ENCODE measurements around the gene MYLK3.
A peak's percentile ranks its signal among the peaks of the same experiment; 100 is the strongest.

The MYLK3 gene

DNA sequence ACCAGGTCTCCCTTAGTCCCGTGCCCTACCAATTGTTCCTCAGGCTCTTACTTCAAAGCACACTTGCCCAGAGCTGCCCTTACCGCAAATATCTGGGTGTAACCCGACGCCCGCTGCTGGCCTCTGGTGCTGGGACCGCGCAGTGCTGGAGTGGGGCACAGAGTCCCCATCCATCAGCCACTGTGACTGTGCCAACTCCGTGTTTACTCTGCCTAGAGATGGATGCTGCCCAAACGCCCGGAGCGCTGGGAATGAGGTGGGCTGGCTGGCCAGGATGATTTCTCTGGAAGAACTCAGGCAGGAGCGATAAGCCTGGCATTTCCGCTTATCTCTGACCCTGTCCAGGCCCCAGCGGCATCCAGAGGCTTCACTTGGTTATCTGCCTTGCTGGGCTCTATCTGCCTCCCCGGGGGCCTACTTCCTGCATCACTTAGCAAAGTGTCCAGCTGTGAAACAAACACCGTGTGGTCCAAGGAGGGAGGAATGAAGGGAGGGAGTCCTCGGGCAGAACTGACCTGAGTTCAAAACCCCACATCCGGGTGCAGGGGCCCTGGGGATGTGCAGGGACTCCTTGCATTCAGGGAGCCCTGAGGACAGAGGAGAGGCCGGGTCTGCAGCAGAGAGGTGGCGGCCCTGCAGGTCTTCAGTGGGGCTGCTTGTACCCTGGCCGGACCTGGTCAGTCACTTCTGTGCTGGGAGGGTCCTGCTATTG is 9.4 kb upstream of the MYLK3 start:
- DNase-seq (ENCODE audit: low read depth) = no peak

DNA sequence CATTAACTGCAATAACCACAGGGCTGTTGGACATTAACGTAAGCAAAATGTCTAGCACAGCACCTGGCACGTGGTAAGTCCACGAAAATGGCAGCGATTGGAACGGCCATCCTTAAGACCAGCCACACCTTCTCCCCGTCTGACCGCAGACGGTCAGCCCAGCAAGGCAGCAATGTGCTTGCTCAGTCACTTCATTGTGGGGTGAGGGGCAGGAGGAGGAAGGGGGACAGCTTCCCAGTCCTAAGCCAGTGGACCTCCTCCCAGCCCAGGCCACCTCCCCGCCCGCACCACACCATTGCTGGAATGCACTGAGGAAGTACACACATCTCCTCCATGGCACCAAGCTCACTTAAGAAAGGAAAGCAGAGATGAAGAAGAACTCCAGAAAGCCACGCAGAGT is 8.6 kb upstream of the MYLK3 start:
- no peak for DNase-seq (ENCODE audit: low read depth)

DNA sequence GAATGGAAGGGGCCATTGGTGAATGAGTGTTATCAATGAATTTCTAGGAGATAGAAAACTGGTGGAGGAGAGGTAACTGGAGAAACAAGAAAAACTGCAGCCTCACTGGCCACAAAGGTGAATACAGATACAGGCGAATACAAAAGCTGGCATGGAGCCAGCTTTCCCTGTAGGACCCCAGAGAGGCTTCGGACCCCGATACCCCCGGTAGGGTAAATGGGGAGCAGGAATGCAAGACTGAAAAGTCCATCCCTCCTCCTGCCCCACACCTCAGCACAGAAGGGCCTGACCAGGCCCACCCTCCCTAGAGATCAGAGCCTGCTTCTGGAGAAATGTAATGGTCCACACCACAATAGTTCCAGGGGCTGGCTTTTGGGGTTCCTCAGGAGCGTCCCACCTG is 4.9 kb upstream of the MYLK3 start:
- DNase-seq (ENCODE audit: low read depth) = no peak

DNA sequence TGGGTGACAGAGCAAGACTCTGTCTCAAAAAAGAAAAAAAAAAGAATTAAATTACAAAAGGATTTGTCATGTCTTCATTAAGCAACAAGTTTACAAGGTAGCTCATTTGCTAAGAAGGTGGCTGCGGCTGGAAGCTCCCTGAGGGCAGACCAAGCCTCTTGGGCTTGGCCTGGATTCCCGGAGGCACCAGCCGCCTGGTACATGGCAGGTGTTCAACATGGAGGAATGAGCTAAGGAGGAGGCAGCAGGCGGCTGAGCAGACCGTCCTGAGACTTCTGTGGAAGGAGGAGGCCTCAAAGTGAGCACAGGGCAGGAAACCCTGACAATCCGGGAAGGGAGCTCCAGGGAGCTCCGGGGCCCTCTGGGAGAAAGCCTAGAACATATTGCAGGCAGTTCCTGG is 3.2 kb upstream of the MYLK3 start:
- DNase-seq (ENCODE audit: low read depth) = no peak

DNA sequence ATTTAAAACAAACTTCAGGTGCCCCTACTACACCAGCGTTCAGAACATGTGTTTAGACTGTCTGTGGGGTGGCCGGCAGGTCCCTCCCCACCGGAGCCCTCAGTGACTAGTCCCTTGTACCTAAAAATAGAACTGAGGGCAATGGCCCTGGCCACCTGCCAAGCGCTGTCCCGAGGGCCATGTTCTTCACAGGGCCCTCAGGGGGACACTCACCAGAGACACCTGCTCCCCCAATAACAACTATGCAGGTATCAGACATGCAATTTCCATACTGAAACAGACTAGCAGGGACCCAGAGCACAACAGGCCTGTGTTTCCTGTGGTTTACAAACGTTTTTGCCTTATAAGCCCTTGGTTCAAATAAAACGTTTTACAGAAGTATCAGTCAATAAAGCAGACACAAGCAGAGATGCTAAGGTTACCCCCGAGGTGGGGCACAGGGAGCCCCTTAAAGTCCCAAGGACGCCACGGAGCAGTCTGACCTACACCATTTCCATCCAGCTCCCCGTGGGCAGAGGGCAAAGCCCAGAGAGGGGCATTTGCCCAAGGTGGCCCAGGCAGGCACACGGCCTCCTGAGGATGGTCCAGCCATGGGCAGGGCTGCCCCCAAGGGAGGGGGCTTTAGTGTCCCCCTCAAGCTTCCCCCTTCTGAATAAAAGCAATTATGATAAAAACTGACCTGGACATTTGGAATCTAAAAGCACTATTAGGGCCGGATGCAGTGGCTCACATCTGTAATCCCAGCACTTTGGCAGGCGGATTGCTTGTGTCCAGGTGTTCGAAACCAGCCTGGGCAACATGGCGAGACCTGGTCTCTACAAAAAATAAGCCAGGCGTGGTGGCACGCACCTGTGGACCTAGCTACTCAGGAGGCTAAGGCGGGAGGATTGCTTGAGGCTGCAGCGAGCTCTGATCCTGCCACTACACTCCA is 896 bp upstream of the MYLK3 start:
- DNase-seq (ENCODE audit: low read depth) = no peak

DNA sequence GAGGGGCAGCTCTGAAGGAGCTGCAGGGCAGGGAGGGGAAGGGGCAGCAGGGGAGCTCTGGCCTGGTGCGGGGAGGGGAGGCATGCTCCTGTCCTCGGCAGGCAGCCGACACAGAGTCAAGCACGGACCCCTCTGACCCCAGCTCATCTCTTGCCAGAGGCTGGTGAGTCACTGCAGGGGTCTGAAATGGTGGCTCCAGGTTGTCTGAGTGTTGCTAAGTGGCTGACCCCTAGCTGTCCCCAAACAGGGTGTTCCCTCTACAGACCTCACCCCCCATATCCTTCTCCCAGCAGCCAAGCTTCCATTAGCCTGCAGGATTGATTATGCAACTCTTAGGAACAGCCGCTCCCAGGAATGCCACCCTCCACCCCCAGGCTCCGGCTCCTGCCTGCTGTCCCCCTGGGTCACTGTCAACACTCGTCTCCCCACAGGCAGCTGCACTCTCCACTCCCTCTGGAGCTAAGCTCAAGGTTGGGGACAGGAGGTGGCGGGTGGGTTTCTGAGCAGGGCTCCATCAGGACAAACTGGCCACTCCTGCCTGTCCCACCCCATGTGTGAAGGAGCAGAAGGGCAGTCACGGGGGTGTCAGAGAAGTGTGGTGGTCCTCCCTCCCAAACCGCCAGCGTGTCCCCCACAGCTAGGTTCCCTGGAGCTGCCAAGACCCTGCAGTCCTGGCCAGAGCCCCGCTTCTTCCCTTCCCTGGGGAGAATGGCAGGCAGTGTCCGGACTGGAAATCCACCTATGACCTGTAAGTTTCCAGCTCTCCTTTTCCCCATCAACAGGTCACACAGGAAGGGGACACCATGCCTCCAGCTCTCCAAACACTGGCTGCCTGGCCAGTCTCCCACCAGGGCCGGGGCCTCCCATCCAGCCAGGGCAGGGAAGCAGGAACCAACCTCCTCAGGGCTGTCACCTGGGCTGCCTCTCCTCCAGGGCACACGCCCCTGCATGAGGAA is 1.0 kb downstream of the MYLK3 start:
- DNase-seq (ENCODE audit: low read depth) = no peak

DNA sequence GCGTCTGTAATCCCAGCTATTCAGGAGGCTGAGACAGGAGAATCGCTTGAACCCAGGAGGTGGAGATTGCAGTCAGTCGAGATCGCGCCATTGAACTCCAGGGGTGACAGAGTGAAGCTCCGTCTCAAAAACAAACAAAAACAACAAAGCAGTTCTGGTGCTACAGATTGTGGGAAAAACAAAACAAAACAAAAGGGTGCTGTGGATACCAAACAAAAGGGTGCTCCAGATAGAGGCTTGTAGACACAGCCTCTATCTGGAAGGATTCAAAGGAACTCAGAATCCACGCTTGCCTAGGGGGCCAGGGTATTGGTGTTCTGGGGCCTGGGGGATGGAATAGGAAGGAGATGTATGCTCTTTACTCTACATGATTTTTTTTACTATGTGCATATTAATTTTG is 2.5 kb downstream of the MYLK3 start:
- no peak for DNase-seq (ENCODE audit: low read depth)

DNA sequence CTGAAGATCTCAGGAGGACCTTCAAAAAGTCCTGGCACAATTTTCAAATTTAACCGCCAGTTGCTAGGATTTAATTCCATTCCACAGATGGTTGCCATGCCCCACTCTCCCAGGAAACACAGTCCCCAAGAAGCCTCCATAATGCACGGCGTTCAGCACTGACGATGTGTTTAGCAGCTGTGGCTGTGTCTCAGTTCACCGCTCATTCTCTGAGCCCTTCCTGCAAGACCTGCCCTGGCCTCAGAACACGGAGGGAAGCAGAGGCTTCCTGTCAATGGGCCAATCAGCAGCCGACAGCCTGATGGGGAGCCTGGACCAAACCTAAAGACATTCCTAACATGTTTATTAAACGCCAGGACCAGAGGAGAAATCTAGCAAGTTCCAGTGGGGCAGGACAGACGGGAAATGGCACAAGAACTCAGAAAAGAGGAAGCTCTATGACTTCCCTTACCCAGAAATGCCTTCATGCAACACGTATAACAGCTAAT is 4.9 kb downstream of the MYLK3 start:
- DNase-seq (ENCODE audit: low read depth) = peak; percentile 4

DNA sequence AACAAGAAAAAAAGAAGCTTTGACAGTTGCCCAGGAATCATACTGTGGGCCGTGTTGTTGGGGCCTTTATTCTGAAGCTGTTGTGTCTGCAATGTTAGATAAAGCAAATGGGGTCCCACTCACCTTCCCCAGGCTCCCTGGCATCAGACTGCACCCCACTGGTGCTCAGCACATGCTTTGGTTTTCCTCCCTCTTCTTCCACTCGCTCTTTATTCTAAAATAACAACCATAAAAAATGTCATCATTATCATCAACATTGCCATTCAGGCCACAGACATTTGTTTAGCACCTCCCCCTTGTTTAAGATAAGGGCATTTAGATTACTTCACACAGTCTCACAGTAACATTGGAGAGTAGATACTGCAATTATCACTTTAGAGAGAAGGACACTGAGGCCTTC is 8.2 kb downstream of the MYLK3 start:
- DNase-seq (ENCODE audit: low read depth) = no peak

DNA sequence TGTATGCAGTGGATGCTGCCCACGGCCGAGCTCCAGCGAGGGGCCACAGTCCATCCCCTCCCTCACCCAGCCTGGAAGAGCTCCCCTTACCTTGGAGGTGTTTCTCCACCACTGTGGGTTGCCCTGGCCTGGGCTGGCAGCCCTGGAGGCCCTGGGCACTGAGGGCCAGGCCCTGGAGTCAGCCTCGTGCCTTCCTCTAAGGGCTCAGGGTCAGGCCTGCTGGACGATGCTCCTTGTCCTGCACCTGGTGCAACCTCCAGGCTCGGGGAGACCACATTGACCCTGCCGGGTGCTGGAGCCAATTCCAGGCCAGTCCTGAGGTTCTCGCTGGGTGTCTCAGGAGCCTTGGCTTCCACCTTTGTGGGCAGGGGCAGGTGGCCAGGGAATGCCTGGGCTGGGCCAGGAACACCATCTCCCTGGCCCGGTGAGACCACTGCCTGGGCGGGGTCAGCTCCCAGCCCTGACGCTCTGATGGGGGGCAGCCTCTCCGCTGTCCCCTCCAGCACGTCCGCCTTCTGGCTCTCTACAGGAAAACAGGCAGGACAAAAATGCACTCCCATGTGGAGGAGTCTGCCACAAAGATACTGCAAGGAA is 10.4 kb downstream of the MYLK3 start:
- DNase-seq (ENCODE audit: low read depth) = no peak

DNA sequence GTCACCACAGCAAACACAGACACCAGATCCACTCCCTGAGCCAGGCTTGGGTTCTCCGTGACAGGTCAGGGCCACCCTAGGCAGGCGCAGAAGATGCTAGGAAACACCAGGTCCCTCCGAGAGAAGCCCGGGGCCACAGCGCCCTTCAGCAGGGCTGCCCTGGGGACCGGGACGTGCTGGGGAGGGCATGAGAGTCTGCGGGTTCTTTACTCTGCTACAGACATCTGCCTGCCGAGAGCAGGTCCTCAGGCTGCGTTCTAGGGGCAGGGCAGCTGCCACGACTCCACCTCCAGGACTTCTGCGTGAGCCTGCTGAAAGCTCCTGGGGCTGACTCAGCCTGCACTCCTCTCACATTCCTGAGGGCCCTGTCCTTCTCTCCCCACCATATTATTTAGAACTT is 11.4 kb downstream of the MYLK3 start:
- no peak for DNase-seq (ENCODE audit: low read depth)

DNA sequence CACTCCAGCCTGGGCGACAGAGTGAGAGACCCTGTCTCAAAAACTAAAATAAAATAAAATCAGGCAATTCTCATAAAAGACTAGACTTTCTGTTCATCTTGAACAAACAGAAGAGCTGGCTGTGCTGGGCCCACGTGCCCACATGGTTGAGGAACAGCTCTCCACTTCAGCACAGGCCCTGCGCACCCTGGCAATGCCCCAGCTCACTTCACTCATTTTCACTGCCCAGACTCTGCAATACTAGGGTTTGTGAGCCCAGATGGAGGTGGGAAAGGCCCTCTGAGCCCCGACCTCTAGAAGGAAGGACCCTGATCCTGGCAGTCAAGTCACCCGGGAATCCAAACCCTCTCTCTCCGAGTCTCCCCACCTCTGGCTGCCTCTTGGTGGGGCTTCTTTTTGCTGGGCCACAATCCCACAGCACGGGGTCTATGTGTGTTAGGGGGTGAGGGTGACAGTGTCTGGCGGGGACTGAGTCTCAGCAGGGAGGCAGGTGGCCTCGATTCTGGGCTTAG is 14.8 kb downstream of the MYLK3 start:
- no peak for DNase-seq (ENCODE audit: low read depth)

DNA sequence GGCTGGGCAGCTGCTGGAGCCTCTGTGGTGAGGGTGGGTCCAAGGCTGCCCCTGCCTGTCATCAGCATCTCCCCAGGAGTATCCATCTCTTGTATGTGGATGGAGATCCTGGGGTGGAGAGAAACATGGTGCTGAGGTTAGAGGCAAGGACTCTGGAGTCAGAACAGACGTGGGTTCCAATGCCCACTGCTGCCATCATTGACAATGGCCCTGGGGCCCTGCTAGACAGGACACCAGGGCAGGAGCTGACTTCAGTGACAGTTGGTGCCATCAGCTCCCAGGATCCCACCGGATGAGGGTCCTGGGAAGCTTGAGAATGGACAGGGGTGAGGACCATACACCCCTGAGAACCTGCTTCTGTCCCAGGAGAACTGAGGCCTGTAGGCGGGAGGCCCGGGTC is 15.6 kb downstream of the MYLK3 start:
- no peak for DNase-seq (ENCODE audit: low read depth)

DNA sequence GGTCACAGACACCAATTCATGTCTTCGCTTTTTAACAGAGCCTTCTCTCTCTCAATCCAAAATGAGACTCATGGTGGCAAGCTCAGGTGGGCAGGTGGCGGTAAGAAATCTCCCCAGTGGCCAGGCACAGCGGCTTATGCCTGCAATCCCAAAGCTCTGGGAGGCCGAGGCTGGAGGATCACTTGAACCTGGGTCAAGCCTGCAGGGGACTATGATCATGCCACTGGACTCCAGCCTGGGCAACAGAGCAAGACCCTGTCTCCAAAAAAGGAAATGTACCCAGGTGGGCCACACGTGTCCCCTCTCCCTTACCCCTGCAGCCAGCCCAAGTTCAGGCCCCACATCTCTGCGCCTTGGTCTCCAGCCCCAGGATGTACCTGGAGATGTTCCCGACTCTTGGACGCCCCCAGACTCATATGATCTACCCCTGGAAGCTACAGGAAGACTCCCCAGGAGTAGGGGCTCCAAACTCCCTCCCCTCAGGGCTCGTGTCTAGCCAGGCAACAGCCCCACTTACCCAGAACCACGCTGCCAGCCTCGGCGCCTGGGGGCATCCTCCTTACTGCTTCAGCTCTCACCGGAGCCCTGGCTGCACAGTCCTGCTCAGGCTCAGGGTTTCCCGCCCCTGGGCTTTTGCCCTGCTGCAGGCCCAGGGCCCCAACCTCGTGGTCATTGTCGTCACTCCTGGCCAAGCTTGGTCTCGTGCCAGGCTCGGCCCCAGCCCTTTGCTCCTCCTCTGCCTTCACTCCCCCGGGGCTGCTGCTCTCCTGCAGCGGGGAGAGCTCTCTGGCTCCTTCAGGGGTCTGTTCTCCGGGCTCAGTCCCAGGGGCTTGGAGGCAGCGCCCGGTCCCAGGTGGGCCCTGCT is 16.2 kb downstream of the MYLK3 start:
- DNase-seq (ENCODE audit: low read depth) = no peak

DNA sequence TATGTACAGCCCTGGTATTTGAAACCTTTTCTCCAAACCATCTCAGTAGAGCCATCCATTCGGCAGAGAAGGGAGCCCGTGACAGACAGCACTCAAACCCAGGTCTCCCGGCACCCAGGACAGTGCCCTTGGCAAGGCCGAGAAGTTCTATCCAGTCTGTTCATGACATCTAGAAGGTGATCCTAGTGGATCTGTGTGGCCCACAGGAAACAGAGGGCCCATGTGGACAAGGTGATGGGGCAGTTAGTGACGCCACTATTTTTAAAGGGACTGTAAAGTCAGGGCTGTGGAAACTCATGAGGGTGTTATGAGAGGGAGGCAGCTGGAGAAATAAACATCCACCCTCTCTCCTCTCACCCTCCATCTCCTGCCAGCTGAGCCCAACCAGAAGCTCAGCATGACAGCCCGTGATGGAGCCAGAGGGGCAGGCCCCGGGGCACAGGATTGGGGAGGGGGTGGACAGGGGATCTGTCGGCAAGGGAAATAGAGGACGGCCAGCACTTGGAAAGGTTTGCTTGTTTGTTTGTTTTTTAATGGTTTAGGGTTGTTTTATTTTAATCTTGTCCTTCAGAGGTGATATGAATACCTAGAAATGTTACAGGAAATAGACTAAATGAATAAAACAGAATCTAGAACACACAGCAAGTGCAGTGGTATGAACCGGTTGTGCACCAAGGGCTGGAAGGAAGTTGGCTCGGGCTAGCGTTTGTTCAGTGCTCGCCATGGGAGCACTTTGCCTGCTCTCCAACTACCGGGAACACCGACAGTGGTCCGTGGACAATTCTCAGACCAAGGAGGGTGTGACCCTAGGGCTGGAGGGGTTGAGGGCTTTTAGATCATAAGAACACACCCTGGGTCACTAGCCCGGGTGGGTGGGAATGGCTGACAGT is 17.1 kb downstream of the MYLK3 start:
- DNase-seq (ENCODE audit: low read depth) = no peak

DNA sequence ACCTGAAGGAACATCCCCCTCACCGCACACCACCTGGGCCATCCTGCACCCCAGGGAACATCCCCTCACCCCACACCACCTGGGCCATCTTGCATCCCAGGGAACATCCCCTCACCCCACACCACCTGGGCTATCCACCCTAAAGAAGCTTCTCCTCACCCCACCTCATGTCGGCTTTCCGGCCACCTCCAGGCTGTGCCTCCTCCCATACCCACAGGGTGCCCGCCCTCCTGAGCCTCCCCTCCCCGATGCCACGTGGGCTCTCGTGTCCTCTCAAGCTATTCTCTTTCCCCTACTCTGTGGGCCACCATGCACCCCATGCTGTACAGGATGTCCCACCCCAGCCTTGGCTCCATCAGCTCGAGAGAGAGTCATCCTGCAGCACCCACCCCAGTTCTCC is 18.0 kb downstream of the MYLK3 start:
- no peak for DNase-seq (ENCODE audit: low read depth)

DNA sequence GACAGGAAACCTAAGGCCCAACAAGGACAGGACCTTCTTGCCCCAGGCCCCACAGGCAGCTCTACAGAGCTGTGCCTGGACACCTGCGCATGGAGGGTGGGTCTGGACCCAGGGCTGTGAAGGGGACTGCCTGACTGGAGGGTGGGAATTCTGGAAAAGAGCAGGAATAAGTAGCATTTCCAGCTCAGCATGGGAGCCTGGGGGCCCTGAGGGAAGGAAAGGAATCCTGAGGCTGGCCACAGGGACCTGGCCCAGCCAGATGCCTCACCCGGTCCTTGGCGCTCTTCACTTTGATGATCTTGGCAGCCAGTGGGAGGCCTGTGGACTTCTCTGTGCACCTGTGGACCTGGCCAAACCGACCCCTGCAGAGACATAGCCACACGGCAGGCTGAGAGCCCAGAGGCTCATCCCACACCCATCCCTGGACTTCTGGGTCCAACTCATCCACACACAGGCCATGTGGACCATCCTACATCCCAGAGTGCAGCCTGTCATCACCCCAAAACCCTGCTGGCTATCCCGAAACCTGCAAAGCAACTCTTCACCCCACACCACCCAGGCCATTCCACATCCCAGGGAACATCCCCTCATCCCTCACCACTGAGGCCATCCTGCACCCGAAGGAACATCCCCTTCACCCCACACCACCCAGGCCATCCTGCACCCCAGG is 18.7 kb downstream of the MYLK3 start:
- no peak for DNase-seq (ENCODE audit: low read depth)

DNA sequence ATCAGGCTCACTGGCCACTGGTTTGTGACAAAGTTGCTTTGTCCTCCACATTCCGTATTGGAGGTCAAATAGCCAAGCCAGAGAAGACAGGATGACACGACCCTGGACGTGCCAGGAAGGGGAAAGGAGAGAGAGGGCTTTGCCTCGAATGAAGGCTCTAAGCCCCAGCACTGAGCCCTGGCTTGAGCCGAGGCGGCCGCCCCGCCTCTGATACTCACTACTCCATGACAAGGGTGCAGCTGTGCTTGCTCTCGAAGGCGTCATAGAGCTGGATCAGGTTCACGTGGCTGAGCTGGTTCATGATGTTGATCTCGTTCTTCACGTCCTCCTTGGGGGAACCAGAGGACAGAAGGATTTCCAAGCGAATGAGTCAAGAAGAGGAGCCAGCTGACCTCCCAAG is 19.3 kb downstream of the MYLK3 start:
- no peak for DNase-seq (ENCODE audit: low read depth)

DNA sequence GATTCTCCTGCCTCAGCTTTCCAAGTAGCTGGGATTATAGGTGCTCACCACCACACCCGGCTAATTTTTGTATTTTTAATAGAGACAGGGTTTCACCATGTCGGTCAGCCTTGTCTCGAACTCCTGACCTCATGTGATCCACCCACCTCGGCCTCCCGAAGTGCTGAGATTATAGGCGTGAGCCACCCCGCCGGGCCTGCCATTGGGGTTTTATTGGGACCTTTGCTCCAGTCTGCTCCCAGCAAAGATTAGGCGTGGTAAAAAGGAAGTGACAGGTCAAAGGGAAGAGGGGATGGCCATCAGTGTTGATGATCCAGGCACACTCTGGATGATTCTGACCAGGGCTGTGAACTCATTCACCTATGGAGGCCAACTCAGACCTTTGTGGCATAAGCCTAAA is 20.5 kb downstream of the MYLK3 start:
- DNase-seq (ENCODE audit: low read depth) = no peak

Measured in GM04504 (cell line).